Measurements from ENCODE around the gene NAV3. TPM values are rescaled to one million over a fixed set of nuclear protein-coding genes. Genes with fewer than 3 reads are reported as not detected.
A peak's percentile ranks its signal among the peaks of the same experiment; 100 is the strongest.

Gene NAV3
- total RNA-seq, 2 donors from 2014 or later: 0.20 to 1.9 TPM

DNA sequence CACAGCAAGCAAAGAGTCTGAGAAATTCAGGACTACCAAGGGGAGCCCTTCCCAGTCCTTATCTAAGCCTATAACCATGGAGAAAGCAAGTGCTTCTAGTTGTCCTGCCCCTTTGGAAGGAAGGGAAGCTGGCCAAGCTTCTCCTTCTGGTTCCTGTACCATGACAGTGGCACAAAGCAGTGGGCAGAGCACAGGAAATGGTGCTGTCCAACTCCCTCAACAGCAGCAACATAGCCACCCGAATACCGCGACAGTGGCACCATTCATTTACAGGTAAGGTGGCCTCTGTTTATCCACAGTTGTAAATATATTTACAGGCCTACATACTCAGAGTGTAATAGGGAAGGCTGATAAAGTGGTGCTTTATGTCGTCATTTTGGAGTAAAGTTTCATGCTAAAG is 176.5 kb downstream of the NAV3 start:
- no peaks in the 10 kb centered on the region for H3K36me3 ChIP-seq (ENCODE audit: control insufficient read depth, insufficient read depth, low read length)
- Mint-ChIP-seq H3K4me3 (no peak overlapping the region), H3K27ac (no peak overlapping the region), H3K4me1 (no peaks in the 10 kb centered on the region), H3K9me3 (no peaks in the 10 kb centered on the region), H3K36me3 (ENCODE audit: low read depth) (no peaks in the 10 kb centered on the region), H3K27me3 (ENCODE audit: insufficient read depth) (no peaks in the 10 kb centered on the region)
- no peaks in the 10 kb centered on the region for H3K27me3 ChIP-seq (ENCODE audit: control insufficient read depth, insufficient read depth, low read length, poor library complexity, severe bottlenecking)
- no peak for DNase-seq
- no peak overlapping the region for H3K4me3 ChIP-seq (ENCODE audit: low read length)
- H3K27ac ChIP-seq (ENCODE audit: low read depth, low read length): no peak overlapping the region
- no peaks in the 10 kb centered on the region for H3K9me3 ChIP-seq (ENCODE audit: control insufficient read depth, low read length)
- H3K9ac ChIP-seq (ENCODE audit: extremely low read depth, low read length, poor library complexity, severe bottlenecking): no peak overlapping the region
- TF ChIP-seq, protein P1, sequence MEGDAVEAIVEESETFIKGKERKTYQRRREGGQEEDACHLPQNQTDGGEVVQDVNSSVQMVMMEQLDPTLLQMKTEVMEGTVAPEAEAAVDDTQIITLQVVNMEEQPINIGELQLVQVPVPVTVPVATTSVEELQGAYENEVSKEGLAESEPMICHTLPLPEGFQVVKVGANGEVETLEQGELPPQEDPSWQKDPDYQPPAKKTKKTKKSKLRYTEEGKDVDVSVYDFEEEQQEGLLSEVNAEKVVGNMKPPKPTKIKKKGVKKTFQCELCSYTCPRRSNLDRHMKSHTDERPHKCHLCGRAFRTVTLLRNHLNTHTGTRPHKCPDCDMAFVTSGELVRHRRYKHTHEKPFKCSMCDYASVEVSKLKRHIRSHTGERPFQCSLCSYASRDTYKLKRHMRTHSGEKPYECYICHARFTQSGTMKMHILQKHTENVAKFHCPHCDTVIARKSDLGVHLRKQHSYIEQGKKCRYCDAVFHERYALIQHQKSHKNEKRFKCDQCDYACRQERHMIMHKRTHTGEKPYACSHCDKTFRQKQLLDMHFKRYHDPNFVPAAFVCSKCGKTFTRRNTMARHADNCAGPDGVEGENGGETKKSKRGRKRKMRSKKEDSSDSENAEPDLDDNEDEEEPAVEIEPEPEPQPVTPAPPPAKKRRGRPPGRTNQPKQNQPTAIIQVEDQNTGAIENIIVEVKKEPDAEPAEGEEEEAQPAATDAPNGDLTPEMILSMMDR (conservative IDR thresholded peaks at IDR 0.05): no peak
- WGBS, 2 experiments (ENCODE audit: insufficient coverage in 1 of 2, insufficient read length in 1 of 2): 73 to 100% methylated on average over 3 to 4 of the region's 4 CpGs
- H3K4me1 ChIP-seq (ENCODE audit: control insufficient read depth, insufficient read depth, low read length): no peaks in the 10 kb centered on the region

DNA sequence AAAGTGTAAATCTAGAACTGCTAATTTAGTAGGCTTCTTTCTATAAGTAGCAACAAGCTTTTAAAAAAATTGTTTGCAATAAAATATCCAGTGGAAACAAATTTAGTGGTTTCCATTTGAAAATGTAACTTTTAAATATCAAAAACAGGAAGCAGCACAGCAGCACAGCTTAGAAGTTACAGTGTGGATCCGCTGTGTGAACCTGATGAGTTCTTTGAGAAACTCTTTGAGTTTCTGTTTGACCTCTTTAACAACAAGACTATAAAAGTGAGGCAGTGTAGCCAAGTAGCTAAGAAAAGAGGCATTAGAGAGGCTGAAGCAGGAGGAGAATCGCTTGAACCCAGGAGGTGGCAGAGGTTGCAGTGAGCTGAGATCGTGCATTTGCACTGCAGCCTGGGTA is 178.3 kb downstream of the NAV3 start:
- H3K27me3 ChIP-seq (ENCODE audit: control insufficient read depth, insufficient read depth, low read length, poor library complexity, severe bottlenecking): no peaks in the 10 kb centered on the region
- Mint-ChIP-seq H3K36me3 (ENCODE audit: low read depth) (no peaks in the 10 kb centered on the region), H3K9me3 (no peaks in the 10 kb centered on the region), H3K27ac (no peak overlapping the region), H3K4me1 (no peaks in the 10 kb centered on the region), H3K27me3 (ENCODE audit: insufficient read depth) (no peaks in the 10 kb centered on the region), H3K4me3 (no peak overlapping the region)
- no peak for DNase-seq
- TF ChIP-seq, protein P1 (conservative IDR thresholded peaks at IDR 0.05): no peak
- no peaks in the 10 kb centered on the region for H3K36me3 ChIP-seq (ENCODE audit: control insufficient read depth, insufficient read depth, low read length)
- WGBS, 2 experiments (ENCODE audit: insufficient coverage in 1 of 2, insufficient read length in 1 of 2): 84 to 86% methylated on average over 2 to 3 of the region's 3 CpGs
- H3K4me1 ChIP-seq (ENCODE audit: control insufficient read depth, insufficient read depth, low read length): no peaks in the 10 kb centered on the region
- H3K27ac ChIP-seq (ENCODE audit: low read depth, low read length): no peak overlapping the region
- H3K9ac ChIP-seq (ENCODE audit: extremely low read depth, low read length, poor library complexity, severe bottlenecking): no peak overlapping the region
- no peaks in the 10 kb centered on the region for H3K9me3 ChIP-seq (ENCODE audit: control insufficient read depth, low read length)
- H3K4me3 ChIP-seq (ENCODE audit: low read length): no peak overlapping the region

DNA sequence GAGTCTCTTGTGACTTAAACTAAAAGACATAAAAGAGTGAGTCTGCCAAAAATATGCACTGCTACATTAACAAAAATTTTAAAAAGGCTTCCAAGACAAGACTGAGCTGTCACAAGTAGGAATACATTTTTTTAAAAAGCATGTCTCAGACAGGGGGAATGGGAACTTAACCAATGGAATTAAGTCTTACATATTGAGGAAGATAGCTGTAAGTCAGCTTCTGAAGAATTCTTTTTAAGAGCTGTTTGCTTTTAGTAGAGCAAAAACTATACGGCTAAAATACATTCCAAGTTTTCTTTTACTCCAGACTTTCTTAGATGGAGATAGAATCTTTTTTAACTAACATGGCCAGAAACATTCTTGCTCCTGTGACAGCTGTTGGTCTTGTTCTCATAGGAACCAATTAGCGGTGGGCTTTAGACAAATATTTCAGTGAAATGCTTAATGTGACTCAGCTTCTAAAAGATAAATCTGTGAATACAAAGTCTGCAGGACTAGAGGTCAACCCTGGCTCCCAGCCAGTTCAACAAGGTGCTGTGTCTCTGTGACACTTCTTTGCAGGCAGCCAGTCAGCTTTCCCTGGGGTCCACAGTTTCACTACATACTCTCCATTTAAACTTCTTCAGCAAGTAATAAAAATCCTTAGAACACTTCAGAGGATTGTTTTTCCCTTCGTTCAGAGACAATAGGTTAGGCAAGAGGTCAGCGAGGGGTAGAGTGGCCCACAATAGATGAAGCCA is 187.6 kb downstream of the NAV3 start:
- Histone ChIP-seq H3K9ac (ENCODE audit: extremely low read depth, low read length, poor library complexity, severe bottlenecking) (no peak overlapping the region), H3K36me3 (ENCODE audit: control insufficient read depth, insufficient read depth, low read length) (no peaks in the 10 kb centered on the region), H3K4me1 (ENCODE audit: control insufficient read depth, insufficient read depth, low read length) (no peaks in the 10 kb centered on the region), H3K9me3 (ENCODE audit: control insufficient read depth, low read length) (no peaks in the 10 kb centered on the region), H3K4me3 (ENCODE audit: low read length) (no peak overlapping the region), H3K27ac (ENCODE audit: low read depth, low read length) (peak overlapping the region; percentile 13), H3K27me3 (ENCODE audit: control insufficient read depth, insufficient read depth, low read length, poor library complexity, severe bottlenecking) (no peaks in the 10 kb centered on the region)
- no peaks in the 10 kb centered on the region for H3K4me1 Mint-ChIP-seq
- DNase-seq: no peak
- H3K9me3 Mint-ChIP-seq: no peaks in the 10 kb centered on the region
- no peaks in the 10 kb centered on the region for H3K36me3 Mint-ChIP-seq (ENCODE audit: low read depth)
- H3K27me3 Mint-ChIP-seq (ENCODE audit: insufficient read depth): no peaks in the 10 kb centered on the region
- no peak overlapping the region for H3K27ac Mint-ChIP-seq
- TF ChIP-seq, protein P1 (conservative IDR thresholded peaks at IDR 0.05): no peak
- WGBS, 2 experiments (ENCODE audit: insufficient coverage in 1 of 2, insufficient read length in 1 of 2): 61 to 64% methylated on average over 3 to 4 of the region's 4 CpGs
- no peak overlapping the region for H3K4me3 Mint-ChIP-seq
